GM12873 (cell line): Measurements from ENCODE around the gene TMEM125.

Experiments
- CTCF ChIP-seq: IDR thresholded peaks from 2 replicates; pipeline ENCODE4 v1.5.1; 2012; ENCODE audit warnings: low read depth, mild to moderate bottlenecking, moderate library complexity, low read length, control low read depth; ENCODE audit not compliant: insufficient read depth; ENCODE audit errors: missing control alignments

TMEM125 gene

DNA sequence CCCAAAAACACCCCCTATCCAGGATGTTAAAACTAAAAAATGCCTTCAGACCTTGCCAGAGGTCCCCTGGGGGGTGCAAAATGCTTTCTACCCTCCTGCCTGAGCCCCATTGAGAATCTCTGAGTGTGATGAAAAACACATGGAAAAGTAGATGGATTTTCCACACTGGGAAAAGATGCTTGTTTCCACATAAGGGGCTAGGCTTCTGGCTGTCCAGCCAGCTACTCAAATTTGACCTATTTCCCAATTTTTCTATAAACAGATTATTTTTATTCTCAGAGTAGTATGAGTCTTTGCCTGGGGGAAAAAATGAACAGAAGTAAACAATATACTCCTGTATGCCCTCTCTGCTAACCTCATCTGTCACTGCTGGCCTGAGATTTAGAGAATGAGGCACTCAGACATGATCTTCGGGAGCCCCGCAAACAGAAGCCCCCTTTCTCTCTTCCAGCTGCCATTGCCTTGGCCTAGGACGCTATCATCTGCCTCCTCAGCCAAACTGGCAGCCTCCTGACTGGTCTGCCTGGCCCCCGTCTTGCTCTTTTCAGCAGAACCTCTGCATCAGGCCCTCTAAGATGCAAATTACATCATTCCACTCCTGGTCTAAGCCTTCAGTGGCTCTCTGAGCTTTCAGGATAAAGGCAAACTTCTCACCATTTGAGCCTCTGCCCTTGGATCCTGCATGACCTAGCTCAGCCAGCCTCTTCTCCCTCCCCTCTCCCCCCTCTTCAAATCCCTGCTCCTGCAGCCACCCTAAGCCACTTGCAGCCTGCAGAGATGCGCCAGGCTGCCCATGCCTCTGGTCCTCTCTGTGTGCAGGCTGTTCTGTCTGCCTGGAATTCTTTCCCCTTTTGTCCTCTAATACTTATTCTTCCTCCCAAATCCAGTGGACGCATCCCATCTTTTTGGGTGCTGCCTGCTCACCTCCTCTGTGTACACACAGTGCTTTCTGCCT, 39.7 kb upstream of the TMEM125 start:
- TF ChIP-seq CTCF = no peak

GRCh38 chr1:43232074-43232473, 37.7 kb upstream of the TMEM125 start:
- TF ChIP-seq CTCF = no peak

- TF ChIP-seq CTCF = no peak
Observed at GRCh38 chr1:43232482-43232881, 37.3 kb upstream of the TMEM125 start.

DNA sequence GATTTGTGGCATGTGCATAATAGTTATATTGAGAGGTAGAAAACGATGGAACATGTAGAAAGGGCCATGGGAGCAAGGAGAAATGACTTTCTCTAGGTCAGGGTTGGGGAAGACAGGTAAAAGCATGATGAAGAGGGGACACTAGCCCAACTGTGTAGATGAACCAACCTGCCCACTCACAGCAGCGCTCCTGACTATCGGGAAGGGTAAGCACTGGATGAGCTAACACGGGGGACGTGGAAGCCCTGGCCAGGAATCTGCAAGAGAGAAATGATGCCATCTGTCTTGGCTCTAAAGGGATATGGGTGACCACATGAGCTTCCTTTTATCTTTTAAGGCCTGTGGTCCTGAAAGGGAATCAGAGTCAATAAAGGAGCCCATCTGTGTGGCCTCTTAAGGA, 36.2 kb upstream of the TMEM125 start:
- no peak for TF ChIP-seq CTCF

- no peak for TF ChIP-seq CTCF
Observed at GRCh38 chr1:43234267-43234666, 35.5 kb upstream of the TMEM125 start.

DNA sequence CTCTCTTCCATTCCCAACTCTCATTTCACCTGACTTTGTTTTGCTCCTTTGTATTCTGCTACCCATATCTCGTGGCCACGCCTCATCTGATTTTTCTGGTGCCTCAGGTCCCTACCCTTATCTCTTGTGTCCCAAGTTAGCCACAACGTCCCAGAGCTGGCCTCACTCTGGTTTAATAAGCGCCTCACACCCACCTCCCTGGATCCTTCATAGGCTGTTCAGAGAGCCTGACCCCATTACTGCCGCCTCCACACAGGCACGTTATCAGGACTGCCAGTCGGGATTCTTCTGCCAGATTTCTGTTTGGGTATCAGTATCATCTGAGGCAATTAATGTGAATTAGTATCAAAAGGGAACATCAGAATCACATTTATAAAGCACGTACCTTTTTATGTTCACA, 34.7 kb upstream of the TMEM125 start:
- TF ChIP-seq CTCF = no peak

DNA sequence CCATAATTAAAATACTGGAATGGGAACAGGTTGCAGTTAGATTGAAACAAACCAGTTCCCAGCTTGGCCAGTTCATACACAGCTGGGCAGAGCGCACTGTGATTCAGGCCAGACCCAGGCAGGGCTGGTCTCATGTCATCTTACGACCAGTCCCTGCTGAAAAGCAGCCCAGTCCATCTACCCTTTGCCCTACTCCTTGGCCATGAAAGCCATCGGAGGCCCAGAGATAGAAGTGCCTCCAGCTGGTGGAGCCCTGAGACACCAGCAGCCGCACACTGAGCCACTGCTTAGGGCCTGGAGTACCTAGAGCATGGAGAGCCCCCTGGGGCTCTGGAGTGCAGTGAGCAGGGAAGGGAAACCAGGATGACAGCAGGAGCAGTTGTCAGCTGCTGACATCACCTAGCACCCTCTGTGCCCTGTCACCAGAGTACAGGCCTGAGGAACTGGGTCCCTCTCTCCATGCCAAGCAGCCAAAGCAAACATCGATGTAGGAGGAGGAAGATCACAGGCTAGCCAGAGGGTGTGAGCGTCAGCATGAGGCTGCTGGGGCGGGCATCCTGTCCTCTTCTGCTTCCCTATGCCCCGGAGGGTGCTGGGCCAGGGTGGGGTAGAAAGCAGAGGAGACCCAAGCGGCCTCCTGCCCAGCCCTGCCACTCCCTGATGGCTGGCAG, 34.2 kb upstream of the TMEM125 start:
- TF ChIP-seq CTCF = no peak
